D341Med (cell line): ENCODE measurements around the gene SETX.

ENCODE experiments used
- DNase-seq: peaks from one replicate; pipeline ENCODE4 v3.0.0; 2012; ENCODE audit warnings: low spot score

Gene SETX

DNA sequence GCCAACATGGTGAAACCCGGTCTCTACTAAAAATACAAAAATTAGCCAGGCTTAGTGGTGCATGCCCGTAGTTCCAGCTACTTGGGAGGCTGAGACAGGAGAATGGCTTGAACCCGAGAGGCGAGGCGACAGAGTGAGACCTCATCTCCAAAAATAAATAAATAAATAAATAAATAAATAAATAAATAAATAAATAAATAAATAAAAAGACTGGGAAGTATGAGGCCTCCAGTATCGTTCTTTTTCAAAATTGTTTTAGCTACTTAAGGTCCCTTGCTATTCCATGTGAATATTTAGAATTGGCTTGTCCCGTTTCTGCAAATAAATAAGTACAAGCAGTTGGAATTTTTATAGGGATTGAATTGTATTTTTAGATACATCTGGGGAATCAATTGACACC is 3.0 kb upstream of the SETX start:
- no peak for DNase-seq

DNA sequence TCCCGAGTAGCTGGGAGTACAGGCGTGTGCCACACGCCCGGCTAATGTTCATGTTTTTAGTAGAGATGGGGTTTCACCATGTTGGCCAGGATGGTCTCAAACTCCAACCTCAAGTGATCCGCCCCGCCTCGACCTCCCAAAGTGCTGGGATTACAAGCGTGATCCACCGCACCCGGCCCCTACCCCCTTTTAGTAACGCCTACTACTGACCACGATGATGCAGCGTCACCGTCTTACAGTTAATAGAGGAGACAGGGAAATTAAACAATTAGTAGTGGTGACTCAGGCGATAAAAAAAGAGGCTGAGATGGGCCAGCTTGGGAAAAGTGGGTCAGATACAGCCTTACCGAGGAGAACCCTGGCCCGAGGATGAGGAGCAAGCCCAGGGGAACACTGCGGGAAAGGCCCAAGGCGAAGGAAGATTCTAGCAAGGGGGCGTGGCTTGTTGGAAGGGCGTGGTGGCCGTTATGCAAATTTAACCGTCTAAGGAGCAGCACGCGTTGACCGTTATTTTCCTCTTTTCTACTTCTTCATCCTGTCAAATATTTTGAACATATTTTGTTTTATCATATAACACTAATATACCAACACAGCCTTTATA is 1.6 kb upstream of the SETX start:
- DNase-seq, result no peak

DNA sequence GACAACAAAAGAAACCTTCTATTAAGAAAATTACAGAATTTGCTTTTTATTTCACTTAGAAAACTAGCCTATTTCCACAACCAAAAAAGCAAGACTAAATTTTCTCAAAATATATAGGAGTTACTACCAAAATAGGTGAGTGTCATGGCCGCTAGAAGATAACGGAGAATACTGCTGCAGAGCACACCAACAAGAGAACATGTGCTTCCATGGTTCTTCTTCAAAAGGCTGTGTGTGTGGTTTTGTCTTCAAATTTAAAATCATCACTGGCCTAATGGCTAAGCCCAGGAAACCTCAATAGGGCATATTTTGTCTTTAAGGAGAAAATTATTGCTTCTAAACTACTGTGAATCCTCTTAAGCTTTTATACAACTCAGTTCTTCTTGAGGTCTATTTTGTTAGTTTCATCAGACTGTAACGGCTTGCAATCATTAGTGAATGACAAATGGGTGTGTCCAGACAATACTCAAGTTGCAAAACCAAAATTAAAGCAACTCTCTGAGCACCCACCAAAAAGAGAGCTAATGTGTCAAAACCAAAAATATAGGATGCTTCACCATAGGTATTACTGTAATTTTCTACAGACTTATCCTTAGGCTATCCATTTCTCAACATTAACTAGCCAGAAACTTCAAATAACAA is 3.3 kb downstream of the SETX start:
- DNase-seq, result no peak

- no peak for DNase-seq
These were observed 3.9 kb downstream of the SETX start for GRCh38 chr9:132350861-132351315.

DNA sequence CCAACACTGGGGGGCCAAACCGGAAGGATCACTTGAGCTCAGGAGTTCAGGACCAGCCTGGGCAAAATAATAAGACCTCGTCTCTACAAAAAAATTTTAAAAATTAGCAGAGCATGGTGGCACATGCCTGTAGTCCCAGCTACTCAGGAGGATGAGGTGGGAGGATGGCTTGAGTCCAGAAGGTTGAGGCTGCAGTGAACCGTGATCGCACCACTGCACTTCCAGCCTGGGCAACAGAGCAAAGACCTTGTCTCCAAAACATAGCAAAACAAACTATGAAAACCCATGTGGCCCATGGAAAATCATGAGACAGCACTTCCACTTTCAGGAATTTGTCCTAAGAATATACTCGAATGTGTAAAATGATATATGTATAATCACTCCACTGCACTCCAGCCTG is 6.1 kb downstream of the SETX start:
- DNase-seq, result no peak

GRCh38 chr9:132346177-132346576 is 8.6 kb downstream of the SETX start:
- no peak for DNase-seq

DNA sequence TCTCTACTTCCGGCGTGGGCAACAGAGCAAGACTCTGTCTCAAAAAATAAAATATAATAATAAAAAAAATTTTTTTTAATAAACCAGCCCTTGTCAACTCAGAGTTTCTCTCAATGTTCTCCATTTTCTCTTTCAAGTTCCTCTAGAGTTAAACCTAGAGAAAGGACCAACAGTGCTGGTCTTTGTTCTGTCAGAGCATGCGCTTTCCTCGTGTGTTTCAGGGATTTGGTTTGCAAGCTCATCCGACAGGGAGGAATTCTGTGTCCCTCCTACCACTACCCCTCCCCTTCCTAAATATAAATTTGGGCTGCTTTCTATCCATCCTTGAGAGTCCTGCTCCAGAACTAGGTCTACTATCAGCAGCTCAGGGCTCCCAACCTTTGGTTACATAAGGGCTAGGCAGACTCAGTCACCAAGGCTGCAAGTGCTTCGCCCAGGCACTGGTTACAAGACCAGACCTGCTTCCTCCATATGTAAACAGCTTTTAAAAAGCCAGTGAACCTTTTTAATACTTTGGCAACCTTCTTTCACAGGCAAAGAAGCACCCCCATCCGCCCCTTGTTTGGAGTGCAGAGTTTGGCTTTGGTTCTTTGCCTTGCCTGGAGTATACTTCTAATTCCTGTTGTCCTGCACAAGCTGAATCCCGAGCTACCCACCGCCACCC is 13.5 kb downstream of the SETX start:
- DNase-seq, result no peak

- DNase-seq, result no peak
These were observed 20.4 kb downstream of the SETX start for GRCh38 chr9:132334364-132334763.

- no peak for DNase-seq
These were observed 21.2 kb downstream of the SETX start for GRCh38 chr9:132333556-132333955.

DNA sequence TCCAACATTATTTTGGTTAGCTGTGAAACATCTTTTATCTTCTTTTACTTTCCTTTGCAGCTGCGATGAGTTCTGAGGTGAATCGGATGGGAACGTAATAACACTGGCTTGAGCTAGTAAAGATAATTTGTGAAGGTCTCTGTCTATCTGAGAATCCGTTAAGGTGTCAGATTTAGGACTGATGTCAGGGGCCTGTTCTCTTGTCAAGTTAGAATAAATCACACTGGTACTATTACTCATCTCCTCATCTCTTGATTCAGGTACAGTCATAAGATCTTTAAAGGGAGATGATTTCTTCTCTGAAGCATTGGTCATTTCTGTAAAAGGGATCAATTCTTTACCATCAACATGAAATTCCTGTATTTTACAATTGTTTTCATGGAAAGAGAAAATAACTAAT is 26.2 kb downstream of the SETX start:
- no peak for DNase-seq

DNA sequence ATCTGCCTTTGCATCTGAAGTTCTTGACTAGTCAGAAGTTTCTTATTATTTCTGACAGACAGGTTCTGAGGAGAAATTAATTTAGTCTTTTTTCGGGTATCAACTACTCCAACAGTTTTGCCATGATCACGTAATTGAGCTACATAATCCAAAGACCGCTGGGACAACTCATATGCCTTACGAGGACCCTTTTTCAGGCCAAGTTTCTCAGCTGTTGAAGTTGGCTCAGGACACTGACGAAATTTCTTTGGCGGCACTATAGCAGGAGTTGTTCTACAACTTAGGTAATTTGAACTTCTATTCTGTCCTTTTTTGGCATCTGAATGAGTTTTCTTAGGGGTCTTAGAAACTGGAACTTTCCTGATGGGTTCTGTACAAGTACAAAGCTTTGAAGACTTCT is 27.2 kb downstream of the SETX start:
- no peak for DNase-seq

DNA sequence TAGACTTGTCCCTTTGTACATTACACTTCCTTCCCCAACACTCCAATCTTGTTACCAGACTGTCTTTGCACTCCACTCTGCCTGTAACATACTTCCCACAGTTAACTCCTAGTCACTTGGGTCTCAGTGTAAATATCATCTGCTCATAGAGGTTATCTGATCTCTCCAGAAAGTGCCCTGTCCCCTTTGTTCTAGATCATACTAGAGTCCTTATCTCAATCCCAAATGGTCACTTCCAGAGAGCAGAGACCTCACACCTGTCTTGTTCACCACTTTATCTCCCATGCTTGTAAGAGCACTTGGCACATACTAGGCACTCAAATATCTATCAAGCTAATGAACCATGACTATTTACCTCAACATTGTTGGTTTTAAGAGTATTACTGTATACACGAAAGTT is 30.4 kb downstream of the SETX start:
- DNase-seq, result no peak

- no peak for DNase-seq
These were observed 35.2 kb downstream of the SETX start for GRCh38 chr9:132319421-132320110.

DNA sequence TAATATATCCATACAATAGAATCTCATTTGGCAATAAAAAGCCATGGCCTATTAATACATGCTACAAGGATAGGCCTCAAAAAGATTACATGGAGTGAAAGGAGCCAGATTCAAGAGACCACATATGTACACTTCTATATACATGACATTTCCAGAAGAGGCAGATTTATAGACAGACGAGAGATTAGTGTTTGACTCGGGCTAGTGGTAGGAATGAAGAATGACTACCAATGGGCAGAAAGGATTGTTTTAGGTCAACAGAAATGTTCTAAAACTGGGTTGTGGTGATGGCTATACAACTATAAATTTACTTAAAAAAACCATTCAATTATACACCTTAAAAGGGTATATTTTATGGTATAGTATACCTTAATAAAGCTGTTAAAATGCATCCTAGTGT is 41.9 kb downstream of the SETX start:
- no peak for DNase-seq

GRCh38 chr9:132312426-132312825 is 42.4 kb downstream of the SETX start:
- no peak for DNase-seq

DNA sequence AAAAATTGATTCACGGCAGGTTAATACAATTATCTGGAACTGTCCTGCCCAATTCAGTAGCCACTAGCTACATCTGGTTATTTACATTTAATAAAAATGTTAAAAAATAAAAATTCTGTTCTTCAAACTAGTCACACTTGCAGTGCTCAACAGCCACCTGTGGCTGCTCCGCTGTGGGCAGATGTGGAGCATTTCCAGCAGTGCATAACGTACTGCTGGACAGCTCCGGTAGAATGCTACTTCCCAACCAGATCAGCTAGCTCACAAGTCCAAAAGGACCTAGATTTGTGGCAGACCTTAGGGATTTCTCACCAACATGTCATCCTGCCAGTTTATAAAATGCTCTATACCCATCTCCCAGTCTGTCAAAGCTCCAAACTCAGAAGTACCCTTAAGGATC is 42.8 kb downstream of the SETX start:
- DNase-seq, result no peak

- no peak for DNase-seq
These were observed 45.7 kb downstream of the SETX start for GRCh38 chr9:132309056-132309455.

- DNase-seq, result no peak
These were observed 53.3 kb downstream of the SETX start for GRCh38 chr9:132301521-132301920.

DNA sequence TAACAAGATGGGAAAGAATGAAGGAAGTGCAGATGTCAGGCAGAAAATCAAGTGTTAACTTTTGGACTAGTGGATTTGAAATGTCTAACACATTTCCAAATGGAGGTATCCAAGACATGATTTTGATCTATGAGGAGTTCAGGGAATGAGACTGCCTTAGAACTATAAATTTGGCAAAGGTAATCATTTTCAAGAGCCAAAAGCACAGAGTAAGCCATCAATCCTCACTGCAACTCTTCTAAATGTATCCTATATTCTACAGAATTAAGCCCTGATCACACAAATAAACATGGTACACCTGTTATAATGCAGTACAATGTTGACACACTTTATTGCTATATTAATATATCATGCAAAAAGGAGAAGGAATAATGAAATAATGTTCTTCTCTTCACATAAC is 55.6 kb downstream of the SETX start:
- DNase-seq, result no peak

DNA sequence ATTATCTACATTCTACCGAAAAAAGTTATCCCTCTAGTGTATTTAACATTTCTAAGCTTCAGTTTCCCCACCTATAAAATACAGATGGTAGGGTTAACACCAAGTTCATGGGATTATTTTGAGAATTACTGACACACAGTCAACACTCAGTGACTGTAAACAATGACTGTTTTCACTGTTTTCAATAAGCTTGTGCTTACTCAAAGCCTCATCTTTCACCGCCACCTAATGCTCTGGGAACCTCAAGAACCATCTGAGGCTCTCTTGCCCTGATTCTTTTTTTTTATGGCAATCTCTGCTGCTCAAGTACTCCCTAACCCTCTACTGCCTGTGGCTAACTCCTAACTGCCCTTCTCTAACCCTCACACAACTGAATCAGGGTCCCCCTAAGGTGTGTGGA is 59.6 kb downstream of the SETX start:
- DNase-seq, result no peak

- no peak for DNase-seq
These were observed 61.6 kb downstream of the SETX start for GRCh38 chr9:132293145-132293721.

DNA sequence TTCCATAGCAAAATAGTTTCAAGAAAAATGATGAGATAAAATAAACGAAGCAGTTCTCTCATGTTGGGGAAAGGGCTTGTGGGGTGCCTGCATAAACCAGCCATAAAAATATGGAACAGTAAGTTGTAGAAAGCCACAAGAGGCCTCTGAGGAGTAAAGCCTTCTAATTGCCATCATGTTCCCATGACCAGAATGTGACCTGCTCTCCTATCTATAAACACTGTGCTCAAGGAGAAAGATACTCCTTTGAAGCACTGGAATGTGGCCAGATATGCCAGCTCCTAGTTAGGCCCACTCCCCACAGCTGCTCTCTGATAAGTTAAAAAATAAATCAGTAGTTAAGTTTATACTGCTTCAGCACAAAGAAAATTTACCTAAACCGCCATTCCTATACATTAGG is 65.8 kb downstream of the SETX start:
- DNase-seq, result no peak

GRCh38 chr9:132288361-132288760 is 66.4 kb downstream of the SETX start:
- DNase-seq, result no peak
